ENCODE data around the gene LSM3.

The LSM3 gene

GRCh38 chr3:14138878-14139655 is 39.5 kb upstream of the LSM3 start:
- Mint-ChIP-seq H3K9me3 (no peaks in the 10 kb centered on the region), H3K4me3 (no peak overlapping the region), H3K4me1 (ENCODE audit: low read depth) (peaks cover 20% of the 10 kb centered on the region), H3K27ac (peak overlapping the region; percentile 21), H3K27me3 (ENCODE audit: low read depth) (no peaks in the 10 kb centered on the region), H3K36me3 (ENCODE audit: low read depth) (peaks cover 41% of the 10 kb centered on the region)
- no peak for DNase-seq (ENCODE audit: low spot score)

- peak overlapping the region; percentile 21 for H3K27ac Mint-ChIP-seq
- H3K4me3 Mint-ChIP-seq: no peak overlapping the region
- H3K4me1 Mint-ChIP-seq (ENCODE audit: low read depth): peaks cover 26% of the 10 kb centered on the region
- H3K9me3 Mint-ChIP-seq: no peaks in the 10 kb centered on the region
- peaks cover 41% of the 10 kb centered on the region for H3K36me3 Mint-ChIP-seq (ENCODE audit: low read depth)
- H3K27me3 Mint-ChIP-seq (ENCODE audit: low read depth): no peaks in the 10 kb centered on the region
- DNase-seq (ENCODE audit: low spot score): no peak
These were observed 38.8 kb upstream of the LSM3 start for GRCh38 chr3:14139771-14140170.

DNA sequence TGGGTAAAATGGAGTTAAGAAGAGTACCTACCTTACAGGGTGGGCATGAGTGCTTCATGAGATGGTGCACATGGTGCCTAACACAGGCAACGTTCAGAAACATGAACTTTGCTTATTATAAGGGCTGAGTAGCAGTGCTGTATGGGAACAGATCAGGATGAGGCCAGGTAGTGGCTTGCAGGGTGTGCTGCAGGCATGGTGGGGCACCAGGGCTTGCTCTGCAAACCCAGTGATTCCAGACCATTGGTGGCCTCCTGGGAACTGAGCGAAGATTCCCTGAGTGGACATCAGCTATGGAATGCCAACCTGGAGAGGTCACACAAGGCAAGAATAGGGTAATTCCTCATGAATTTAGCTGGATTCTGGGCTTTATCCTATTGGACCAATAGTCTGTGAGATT is 37.9 kb upstream of the LSM3 start:
- H3K4me1 Mint-ChIP-seq (ENCODE audit: low read depth): peaks cover 30% of the 10 kb centered on the region

GRCh38 chr3:14141144-14141543 is 37.5 kb upstream of the LSM3 start:
- H3K9me3 Mint-ChIP-seq: no peaks in the 10 kb centered on the region
- peak overlapping the region; percentile 77 for H3K27ac Mint-ChIP-seq
- H3K4me1 Mint-ChIP-seq (ENCODE audit: low read depth): peaks cover 32% of the 10 kb centered on the region
- no peak for DNase-seq (ENCODE audit: low spot score)
- H3K36me3 Mint-ChIP-seq (ENCODE audit: low read depth): peaks cover 42% of the 10 kb centered on the region
- H3K4me3 Mint-ChIP-seq: no peak overlapping the region
- no peaks in the 10 kb centered on the region for H3K27me3 Mint-ChIP-seq (ENCODE audit: low read depth)

More for the DNA sequence above, 37.9 kb upstream of the LSM3 start:
- Mint-ChIP-seq H3K27ac (no peak overlapping the region), H3K27me3 (ENCODE audit: low read depth) (no peaks in the 10 kb centered on the region), H3K4me3 (no peak overlapping the region), H3K36me3 (ENCODE audit: low read depth) (peaks cover 45% of the 10 kb centered on the region), H3K9me3 (no peaks in the 10 kb centered on the region)
- DNase-seq (ENCODE audit: low spot score): no peak

DNA sequence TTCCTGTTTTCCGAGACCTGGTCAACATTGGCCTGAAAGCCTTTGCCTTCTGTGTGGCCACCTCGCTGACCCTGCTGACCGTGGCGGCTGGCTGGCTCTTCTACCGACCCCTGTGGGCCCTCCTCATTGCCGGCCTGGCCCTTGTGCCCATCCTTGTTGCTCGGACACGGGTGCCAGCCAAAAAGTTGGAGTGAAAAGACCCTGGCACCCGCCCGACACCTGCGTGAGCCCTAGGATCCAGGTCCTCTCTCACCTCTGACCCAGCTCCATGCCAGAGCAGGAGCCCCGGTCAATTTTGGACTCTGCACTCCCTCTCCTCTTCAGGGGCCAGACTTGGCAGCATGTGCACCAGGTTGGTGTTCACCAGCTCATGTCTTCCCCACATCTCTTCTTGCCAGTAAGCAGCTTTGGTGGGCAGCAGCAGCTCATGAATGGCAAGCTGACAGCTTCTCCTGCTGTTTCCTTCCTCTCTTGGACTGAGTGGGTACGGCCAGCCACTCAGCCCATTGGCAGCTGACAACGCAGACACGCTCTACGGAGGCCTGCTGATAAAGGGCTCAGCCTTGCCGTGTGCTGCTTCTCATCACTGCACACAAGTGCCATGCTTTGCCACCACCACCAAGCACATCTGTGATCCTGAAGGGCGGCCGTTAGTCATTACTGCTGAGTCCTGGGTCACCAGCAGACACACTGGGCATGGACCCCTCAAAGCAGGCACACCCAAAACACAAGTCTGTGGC is 36.8 kb upstream of the LSM3 start:
- H3K27ac Mint-ChIP-seq: peak overlapping the region; percentile 96
- no peaks in the 10 kb centered on the region for H3K27me3 Mint-ChIP-seq (ENCODE audit: low read depth)
- peak overlapping the region; percentile 67 for H3K4me3 Mint-ChIP-seq
- no peaks in the 10 kb centered on the region for H3K9me3 Mint-ChIP-seq
- DNase-seq (ENCODE audit: low spot score): no peak
- H3K4me1 Mint-ChIP-seq (ENCODE audit: low read depth): peaks cover 32% of the 10 kb centered on the region
- H3K36me3 Mint-ChIP-seq (ENCODE audit: low read depth): peaks cover 41% of the 10 kb centered on the region

DNA sequence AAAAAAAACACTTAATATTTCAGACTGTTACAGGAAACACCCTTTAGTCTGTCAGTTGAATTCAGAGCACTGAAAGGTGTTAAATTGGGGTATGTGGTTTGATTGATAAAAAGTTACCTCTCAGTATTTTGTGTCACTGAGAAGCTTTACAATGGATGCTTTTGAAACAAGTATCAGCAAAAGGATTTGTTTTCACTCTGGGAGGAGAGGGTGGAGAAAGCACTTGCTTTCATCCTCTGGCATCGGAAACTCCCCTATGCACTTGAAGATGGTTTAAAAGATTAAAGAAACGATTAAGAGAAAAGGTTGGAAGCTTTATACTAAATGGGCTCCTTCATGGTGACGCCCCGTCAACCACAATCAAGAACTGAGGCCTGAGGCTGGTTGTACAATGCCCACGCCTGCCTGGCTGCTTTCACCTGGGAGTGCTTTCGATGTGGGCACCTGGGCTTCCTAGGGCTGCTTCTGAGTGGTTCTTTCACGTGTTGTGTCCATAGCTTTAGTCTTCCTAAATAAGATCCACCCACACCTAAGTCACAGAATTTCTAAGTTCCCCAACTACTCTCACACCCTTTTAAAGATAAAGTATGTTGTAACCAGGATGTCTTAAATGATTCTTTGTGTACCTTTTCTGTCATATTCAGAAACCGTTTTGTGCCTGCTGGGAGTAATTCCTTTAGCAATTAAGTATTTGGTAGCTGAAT is 35.9 kb upstream of the LSM3 start:
- no peaks in the 10 kb centered on the region for H3K27me3 Mint-ChIP-seq (ENCODE audit: low read depth)
- peaks cover 32% of the 10 kb centered on the region for H3K4me1 Mint-ChIP-seq (ENCODE audit: low read depth)
- peak overlapping the region; percentile 67 for H3K4me3 Mint-ChIP-seq
- H3K9me3 Mint-ChIP-seq: no peaks in the 10 kb centered on the region
- H3K36me3 Mint-ChIP-seq (ENCODE audit: low read depth): peaks cover 44% of the 10 kb centered on the region
- peak overlapping the region; percentile 96 for H3K27ac Mint-ChIP-seq
- DNase-seq (ENCODE audit: low spot score): peak; percentile 52

GRCh38 chr3:14143271-14144225 is 35.1 kb upstream of the LSM3 start:
- Mint-ChIP-seq H3K9me3 (no peaks in the 10 kb centered on the region), H3K27me3 (ENCODE audit: low read depth) (no peaks in the 10 kb centered on the region), H3K4me3 (peak overlapping the region; percentile 67), H3K27ac (peak overlapping the region; percentile 96), H3K4me1 (ENCODE audit: low read depth) (peaks cover 32% of the 10 kb centered on the region), H3K36me3 (ENCODE audit: low read depth) (peaks cover 42% of the 10 kb centered on the region)
- DNase-seq (ENCODE audit: low spot score): no peak

DNA sequence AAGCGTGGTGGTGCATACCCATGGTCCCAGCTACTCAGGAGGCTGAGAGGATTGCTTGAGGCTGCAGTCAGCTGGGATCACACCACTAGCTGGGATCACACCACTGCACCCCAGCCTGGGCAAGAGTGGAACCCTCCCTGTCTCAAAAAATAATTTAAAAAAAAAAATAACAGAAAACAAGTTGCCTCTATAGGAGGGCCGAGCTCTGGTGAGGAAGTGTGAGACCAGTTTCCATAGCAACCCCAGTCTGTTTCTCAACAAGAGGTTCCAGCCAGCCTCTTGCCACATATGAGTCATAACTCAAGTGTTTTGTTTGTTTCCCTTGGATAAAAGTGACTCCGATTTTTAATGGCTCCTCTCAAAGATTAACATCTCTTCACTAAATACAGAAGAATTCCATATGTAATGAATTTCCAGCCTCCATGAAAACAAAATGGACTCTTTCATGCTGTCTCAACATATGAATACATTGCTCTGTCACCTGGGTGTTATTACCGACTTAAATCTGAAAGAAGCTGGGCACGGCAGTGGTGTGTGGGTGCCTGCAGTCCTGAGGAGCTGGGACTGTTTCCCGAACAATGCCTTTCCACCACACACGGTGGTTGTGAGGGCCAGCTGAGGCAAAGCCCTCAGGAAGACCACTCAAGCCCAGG is 34.1 kb upstream of the LSM3 start:
- peak; percentile 70 for DNase-seq (ENCODE audit: low spot score)
- Mint-ChIP-seq H3K4me3 (peak overlapping the region; percentile 66), H3K9me3 (no peaks in the 10 kb centered on the region), H3K27me3 (ENCODE audit: low read depth) (no peaks in the 10 kb centered on the region), H3K4me1 (ENCODE audit: low read depth) (peaks cover 32% of the 10 kb centered on the region), H3K27ac (peak overlapping the region; percentile 96), H3K36me3 (ENCODE audit: low read depth) (peaks cover 41% of the 10 kb centered on the region)

GRCh38 chr3:14145236-14145635 is 33.4 kb upstream of the LSM3 start:
- Mint-ChIP-seq H3K4me1 (ENCODE audit: low read depth) (peaks cover 32% of the 10 kb centered on the region), H3K4me3 (peak overlapping the region; percentile 28), H3K9me3 (no peaks in the 10 kb centered on the region), H3K27me3 (ENCODE audit: low read depth) (no peaks in the 10 kb centered on the region), H3K36me3 (ENCODE audit: low read depth) (peaks cover 38% of the 10 kb centered on the region), H3K27ac (peak overlapping the region; percentile 96)
- DNase-seq (ENCODE audit: low spot score): no peak

- DNase-seq (ENCODE audit: low spot score): no peak
- Mint-ChIP-seq H3K9me3 (no peaks in the 10 kb centered on the region), H3K4me1 (ENCODE audit: low read depth) (peaks cover 32% of the 10 kb centered on the region), H3K27ac (peak overlapping the region; percentile 96), H3K4me3 (no peak overlapping the region), H3K27me3 (ENCODE audit: low read depth) (no peaks in the 10 kb centered on the region), H3K36me3 (ENCODE audit: low read depth) (peaks cover 38% of the 10 kb centered on the region)
These were observed 32.8 kb upstream of the LSM3 start for GRCh38 chr3:14145670-14146380.

DNA sequence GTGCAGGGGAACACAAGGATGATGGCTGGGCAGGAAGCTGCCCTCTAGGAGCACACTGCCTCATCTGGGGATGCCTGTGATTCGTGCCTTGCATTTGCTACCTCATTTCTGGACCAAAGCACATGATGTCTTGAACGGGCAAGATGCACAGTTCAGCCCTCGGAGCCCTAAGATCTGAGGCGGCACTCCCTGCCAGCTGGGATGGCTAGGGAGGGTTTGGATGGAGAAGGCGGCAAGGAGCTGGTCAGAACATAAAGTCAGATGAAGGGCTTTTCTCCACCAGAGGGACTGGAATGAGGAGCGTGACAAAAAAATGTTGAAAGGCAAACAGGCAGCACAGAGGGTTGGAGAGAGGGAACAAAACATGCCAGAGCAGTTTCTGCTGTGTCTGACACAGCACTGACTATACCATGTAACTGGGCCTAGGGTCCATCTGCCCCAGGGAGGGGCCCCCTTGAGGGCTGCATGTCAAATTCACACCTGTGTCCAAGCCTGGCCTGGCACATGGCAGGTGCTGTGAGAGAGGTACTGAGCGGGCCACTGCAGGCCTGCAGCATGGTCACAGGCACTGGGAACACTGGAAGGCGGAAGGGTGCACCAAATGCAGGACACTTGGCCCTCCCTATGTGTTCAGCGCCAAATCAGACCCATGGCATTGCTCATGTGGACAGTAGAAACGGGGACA is 32.1 kb upstream of the LSM3 start:
- peaks cover 35% of the 10 kb centered on the region for H3K36me3 Mint-ChIP-seq (ENCODE audit: low read depth)

DNA sequence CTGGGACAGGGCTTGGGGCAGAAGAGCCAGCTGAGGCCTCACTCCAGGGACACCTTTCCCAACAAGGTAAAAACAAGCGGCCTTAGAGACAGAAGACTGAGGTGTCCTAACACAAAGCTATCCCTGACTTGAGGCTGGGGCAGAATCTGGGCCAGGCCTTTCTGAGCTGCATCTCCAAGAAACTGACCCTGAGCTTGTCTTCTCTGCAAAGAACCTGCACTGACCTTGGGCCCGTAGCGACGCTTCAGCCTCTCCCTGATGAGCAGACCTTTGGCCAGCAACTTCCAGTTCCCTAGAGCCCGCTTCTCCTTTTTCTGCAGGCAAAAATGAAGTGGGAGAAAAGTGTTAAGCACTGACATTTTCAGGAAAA is 31.6 kb upstream of the LSM3 start:
- Mint-ChIP-seq H3K27me3 (ENCODE audit: low read depth) (no peaks in the 10 kb centered on the region), H3K4me3 (no peak overlapping the region), H3K36me3 (ENCODE audit: low read depth) (peaks cover 29% of the 10 kb centered on the region), H3K27ac (no peak overlapping the region), H3K4me1 (ENCODE audit: low read depth) (peaks cover 27% of the 10 kb centered on the region), H3K9me3 (no peaks in the 10 kb centered on the region)
- DNase-seq (ENCODE audit: low spot score): no peak

More for the DNA sequence above, 32.1 kb upstream of the LSM3 start:
- H3K9me3 Mint-ChIP-seq: no peaks in the 10 kb centered on the region
- no peak overlapping the region for H3K4me3 Mint-ChIP-seq
- peak overlapping the region; percentile 38 for H3K27ac Mint-ChIP-seq
- peaks cover 32% of the 10 kb centered on the region for H3K4me1 Mint-ChIP-seq (ENCODE audit: low read depth)
- DNase-seq (ENCODE audit: low spot score): no peak
- H3K27me3 Mint-ChIP-seq (ENCODE audit: low read depth): no peaks in the 10 kb centered on the region
